Renal cortical epithelial cell (primary cell): ENCODE measurements around the gene SC5D. TPM values are rescaled to one million over a fixed set of nuclear protein-coding genes. Genes with fewer than 3 reads are reported as not detected.

Experiments used
- DNase-seq: peaks from one replicate; pipeline ENCODE4 v3.0.0-alpha.2; 2011; ENCODE audit warnings: low read depth
- total RNA-seq: library from RNA; depleted of rRNA; stranded (reverse); fragments of >200 nt; gene quantifications from 2 replicates; pipeline ENCODE4 v1.2.3, GENCODE V29; 2014

The SC5D gene
- total RNA-seq, 1 donor from 2014 or later, result 51.0 TPM

DNA sequence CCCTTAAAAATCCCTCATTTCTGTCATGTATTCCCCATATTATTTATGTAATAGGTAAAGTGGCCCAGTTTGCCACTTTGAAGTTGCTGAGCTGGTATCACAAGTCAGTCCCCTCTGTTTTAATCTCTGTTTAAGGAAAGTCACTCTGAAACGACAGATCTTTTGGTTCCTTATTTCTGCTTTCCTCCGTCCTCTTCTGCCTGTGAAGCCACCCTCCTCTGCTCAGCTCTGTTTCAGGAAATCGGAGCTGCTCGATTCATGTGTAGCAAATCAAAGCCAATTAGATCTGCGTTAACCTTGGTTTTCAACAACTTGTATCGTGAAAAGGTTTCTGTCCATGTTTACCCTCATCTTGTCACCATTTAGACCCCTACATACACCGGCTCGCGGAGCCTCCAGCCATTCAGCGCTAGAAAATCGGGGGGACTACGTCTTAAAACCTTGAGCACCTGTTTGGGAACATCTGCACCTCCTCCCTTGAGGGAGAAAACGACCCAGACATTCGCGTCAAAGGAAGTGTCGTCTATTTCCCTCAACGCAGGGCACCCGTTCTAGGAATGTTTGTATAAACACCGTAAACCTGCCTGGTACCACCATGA lies 576 bp upstream of the SC5D start:
- peak; percentile 33 for DNase-seq

- no peak for DNase-seq
Measured at GRCh38 chr11:121293288-121293594, 670 bp downstream of the SC5D start.

DNA sequence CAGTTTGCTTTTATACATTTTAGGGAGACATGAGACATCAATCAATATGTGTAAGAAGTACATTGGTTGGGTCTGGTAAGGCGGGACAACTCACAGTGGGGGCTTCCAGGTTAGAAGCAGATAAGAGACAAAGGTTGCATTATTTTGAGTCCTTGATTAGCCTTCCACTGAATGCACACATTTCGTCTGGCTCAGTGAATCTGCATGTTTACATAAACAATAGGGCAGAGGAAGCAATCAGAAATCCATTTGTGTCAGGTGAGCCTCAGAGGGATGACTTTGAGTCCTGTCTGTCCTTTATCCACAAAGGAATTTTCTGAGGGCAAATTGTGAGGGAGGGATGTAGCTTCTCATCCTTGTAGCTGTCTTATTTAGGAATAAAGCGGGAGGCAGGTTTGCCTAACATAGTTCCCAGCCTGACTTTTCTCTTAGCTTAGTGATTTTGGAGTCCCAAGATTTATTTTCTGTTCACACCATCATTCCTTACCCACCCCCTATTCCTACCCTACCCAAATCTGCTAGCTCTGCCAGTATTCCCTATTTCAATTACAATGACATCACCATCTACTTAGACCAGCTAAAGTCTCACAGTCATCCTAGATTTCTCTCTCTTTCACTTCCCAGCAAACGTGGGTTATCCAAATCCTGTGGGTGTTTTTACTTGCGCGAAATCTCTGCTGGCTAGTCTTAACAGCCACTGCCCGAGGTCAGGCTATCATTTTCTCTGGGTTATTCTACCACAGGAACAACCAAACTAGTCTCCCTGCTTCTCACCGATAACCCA lies 2.9 kb downstream of the SC5D start:
- DNase-seq, result no peak

DNA sequence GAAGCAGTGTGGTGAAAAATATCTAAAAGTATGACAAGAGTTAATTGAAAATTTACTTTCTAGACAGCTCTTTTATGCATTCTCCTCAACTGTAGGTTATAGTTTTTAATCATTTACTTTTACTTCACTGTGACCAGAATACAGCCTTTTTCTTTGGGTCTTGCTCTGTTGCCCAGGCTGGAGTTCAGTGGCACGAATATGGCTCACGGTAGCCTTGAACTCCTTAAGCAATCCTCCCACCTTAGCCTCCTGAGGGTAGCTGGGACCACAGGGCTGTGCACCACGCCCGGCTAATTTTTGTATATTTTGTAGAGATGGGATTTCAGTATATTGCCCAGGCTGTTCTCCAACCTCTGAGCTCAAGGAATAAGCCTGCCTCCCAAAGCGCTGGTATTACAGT lies 5.3 kb downstream of the SC5D start:
- no peak for DNase-seq

- no peak for DNase-seq
Measured at GRCh38 chr11:121298774-121299173, 6.2 kb downstream of the SC5D start.

DNA sequence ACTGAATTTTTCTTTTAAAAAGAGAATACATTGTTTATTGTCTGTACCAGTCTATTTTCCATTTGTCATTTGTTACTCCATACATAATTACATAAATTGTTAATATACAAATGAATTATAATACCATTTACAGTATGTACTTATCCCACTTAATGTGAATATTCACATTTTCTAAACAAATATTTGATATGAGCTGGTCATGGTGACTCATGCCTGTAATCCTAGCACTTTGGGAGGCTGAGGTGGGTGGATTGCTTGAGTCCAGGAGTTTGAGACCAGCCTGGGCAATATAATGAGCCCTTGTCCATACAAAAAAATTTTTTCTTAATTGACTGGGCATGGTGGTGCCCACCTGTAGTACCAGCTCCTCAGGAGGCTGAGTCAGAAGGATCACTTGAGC lies 6.8 kb downstream of the SC5D start:
- no peak for DNase-seq

DNA sequence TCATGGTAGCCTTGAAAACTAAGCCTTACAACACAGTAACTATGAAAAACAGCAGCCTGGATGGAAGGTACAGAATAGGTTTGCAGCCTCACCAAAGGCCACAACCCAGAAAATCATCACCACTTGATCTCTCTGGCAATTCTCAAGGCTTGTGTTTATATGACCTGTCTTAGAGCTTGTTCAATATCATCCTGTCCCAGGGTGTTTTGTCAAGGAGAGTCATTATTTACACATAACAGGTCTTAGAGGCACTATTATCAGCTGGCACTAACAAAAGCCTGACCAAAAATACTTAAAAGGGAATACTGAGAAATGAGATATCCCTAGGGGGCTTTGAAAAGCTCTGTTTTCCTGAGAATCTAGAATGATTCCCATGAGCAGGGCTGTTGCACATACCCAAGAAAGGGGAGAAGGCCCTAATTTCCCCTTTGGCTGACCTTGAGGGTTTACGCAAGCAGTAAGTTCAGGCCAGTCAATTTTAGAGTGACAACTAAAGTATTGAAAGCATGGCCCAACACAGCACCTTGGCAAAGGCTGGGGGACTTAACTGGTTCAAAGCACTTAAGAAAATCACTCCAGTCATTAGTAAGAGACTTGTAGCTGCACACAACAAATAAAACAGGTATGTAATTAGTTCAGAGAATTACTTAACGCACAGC lies 7.9 kb downstream of the SC5D start:
- peak; percentile 49 for DNase-seq

DNA sequence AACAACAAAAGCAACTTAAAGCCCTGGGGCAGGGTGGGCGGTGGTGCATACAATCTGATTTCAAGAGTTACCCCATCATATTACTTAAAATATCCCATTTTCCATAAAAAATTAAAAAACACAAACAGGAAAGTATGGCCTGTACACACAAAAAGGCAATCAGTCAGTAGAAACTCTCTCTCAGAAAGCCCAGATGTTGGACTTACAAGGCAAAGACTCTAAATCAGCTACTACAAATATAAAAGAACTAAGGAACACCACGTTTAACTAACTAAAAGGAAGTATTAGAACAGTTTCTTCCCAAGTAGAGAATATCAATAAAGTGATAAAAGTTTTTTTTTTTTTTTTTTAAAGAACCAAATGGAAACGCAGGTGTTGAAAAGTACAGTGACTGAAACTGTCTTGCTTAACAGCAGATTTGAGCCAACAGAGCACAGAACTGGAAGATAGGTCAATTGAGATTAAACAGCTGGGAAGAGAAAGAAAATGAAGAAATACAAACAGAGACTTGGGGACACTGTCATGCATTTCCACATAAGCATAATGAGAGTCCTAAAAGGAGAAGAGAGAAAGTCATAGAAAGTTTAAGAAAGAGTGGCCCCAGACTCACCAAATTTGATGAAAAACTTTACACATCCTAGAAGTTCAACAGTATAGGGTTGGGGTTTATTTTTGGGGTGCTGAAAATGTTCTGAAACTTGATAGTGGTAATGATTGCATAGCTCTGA lies 8.6 kb downstream of the SC5D start:
- DNase-seq, result no peak

- DNase-seq, result no peak
Measured at GRCh38 chr11:121304759-121305158, 12.2 kb downstream of the SC5D start.

DNA sequence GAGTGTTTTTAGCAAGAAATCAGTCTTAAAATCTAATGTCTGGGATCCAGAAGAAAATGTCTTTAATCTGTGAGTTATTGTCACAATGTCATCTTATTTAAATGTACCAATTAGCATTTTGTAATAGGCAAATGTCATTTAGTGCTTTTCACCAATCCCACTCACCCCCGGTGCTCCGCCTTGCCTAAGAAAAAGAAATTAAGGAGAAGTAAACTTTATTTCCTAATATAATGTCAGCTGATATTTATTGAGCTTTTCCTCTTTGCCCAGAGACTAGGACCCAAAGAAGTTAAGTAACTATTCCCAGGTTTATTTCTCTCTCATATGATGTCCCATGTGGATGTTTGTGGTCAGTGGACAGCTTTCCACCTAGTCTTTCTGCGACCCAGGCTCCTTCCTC lies 16.2 kb downstream of the SC5D start:
- DNase-seq, result no peak

- no peak for DNase-seq
Measured at GRCh38 chr11:121309688-121310087, 17.1 kb downstream of the SC5D start.

DNA sequence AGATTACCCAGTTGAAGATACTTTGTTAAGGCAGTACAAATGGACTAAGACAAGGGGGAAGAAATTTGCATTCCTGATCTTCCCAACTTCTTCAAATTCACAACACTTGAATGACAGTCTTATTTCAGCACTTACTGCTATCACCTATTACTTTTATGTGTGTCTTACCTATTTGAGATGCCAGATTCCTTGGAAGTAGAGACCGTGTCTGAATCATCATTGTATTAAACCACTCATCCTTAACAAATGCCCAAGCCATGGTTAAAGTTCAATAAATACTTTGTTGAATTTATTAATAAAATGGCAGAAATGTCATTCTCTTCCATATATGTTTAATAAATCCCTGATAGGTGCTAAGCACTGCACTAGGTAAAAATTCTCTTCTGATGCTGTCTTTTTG lies 18.3 kb downstream of the SC5D start:
- DNase-seq, result peak; percentile 75

- DNase-seq, result peak; percentile 90
Measured at GRCh38 chr11:121311373-121311772, 18.8 kb downstream of the SC5D start.

- no peak for DNase-seq
Measured at GRCh38 chr11:121312483-121312882, 19.9 kb downstream of the SC5D start.

DNA sequence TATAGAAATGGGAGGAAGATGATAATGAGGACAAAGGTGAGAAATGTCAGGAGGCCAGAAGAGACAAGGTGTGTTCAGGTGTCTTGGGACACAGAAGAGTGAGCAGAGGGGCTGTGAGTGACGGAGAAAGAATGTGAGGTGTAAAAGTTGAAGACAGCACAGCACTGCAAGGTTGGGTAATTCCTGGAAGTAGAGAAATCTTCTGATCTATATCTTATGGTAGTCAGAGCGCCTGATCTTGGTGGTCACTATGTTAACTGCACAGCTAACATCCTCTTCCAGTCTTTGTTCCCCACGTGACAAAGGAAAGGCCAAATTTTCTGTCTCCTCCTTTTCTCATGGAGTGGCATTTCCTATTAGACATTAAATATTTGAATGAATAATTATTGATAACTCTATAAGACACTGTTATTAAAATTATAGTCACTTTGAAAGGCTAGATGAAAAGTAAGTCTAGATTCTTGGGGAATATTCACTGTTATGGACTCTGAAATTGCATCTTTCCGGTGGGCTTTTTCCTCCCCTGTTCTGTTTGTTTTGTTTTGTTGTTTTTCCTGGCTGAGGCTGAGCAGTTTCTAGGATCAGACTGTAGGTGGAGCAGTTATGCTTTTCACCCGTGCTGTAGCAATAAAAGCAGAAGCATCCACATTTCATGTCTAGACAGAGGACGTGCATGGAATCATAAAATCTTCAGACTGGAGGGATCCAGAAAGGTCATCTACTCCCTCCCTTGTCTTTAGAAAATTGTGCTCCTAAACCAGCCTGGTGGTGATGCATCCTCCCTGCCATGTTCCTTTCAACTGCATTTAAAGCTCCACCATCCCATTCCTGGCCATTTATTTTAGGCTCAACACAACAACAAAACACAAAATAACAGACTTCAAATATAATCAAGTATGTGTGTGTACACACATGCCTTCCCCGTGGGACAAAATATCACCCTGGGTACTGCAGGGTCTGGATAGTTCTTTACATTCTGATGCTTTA lies 26.6 kb downstream of the SC5D start:
- peak; percentile 40 for DNase-seq

GRCh38 chr11:121321614-121322243 lies 29.2 kb downstream of the SC5D start:
- peak; percentile 28 for DNase-seq

DNA sequence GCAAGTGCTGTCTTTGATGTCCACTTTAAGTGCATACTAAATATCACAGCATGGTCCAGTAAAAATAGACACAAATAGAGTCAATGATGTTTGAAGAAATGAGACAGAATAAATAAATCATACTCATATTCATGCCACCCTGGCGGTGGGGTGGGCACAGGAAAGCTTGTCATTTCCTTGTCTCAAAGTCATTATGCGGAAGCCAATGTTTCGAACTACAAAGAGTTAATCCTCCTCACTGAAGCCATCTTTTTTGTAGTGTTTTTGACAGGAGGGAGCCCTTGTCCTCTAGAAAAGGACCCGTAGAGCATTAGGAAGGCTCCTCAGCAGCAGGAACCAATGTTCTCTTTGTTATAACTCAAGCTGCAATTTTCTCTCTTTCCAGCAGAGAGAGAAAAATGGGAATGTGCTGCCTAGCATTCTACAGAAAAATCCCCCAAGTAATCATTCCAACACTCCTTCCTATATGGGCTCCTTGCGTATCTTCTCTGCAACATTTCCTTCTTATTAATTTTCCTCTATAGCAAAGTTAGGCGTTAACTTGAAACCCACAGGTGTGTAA lies 30.6 kb downstream of the SC5D start:
- no peak for DNase-seq

GRCh38 chr11:121326230-121326629 lies 33.7 kb downstream of the SC5D start:
- DNase-seq, result no peak

DNA sequence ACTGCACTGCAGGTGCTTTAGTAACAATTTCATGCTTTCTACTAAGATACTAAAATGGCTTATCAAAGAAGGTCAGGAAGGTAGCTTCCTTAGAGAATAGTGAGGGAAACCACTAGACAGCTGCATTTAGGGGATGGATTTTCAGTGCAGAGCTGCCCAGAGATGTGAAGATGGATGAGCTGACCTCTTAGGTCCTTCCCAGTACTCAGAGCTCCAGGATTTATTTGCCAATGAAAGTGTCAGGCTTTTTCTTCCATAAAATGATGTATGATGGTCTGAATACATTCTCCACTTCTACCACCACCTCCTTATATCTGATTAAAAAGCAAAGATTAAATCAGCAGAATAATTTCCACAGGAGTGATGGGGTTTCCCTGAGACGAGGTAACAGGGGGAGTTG lies 35.0 kb downstream of the SC5D start:
- no peak for DNase-seq

- DNase-seq, result no peak
Measured at GRCh38 chr11:121328176-121328966, 35.8 kb downstream of the SC5D start.
